Islet of Langerhans (tissue), 1 donor: ENCODE data around the gene NKAIN2.

ENCODE experiments used
- FAIRE-seq: peaks from one replicate; lab custom pipeline; 2011; peaks lifted over from hg19 to GRCh38; lab: Jason Lieb, UNC

The NKAIN2 gene

GRCh38 chr6:124854338-124854922 is 1050.8 kb downstream of the NKAIN2 start:
- peak; percentile 97 for FAIRE-seq

DNA sequence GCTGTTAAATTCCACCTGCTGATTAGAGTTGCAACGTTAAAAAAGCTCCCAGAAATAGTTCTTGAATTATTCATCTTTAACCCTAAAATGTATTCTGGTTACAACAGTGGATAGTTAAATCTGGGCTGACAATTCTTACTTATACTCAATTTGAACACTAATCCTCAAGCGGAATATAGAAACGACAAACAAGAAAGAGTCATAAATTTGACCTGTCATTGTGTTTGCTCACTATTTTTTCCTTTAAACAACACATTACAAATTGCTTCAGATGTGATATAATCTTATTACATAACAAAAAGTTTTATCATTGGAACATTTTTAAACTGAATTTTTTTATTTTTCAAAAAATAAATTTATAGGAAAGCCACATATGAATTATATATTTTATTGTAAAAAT is 1054.1 kb downstream of the NKAIN2 start:
- no peak for FAIRE-seq

GRCh38 chr6:124858564-124858963 is 1054.9 kb downstream of the NKAIN2 start:
- FAIRE-seq: no peak

- FAIRE-seq: no peak
Measured at GRCh38 chr6:124859366-124859765, 1055.7 kb downstream of the NKAIN2 start.

DNA sequence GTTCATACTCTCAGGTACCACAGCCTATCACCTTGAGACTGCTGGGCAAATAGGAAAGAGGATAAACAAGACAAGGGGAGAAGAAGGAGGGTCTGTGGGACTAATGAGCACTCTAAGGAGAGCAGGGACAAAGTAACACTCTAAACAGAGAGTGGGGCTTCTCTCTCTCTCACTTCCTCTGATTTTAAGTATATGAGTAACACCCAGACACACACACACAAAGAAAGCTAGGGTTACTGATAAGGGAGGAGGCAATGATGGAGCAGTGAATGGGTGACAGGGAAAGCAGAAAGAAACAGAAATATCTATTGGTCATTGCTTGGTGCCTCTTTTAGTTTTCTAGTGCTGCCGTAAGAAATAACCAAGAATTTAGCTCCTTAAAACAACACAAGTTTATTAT is 1062.4 kb downstream of the NKAIN2 start:
- FAIRE-seq: no peak

DNA sequence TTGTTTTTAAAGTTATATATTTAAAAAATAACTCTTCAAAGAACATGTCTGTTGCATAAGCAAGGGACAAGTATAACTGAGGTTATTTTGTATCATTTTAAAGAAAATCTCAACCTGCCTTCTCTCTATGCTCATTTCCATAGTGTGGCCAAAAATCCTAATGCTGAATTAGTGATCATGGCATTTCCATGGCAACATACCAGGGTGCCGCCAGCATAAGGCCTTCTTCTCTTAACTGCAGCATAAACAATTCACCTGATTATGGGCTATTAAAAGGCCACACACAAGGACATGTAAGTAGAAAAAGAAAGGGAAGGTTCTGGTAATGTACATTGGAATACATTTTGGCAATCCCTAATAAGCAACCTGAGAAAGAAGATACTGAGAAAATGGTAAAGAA is 1063.5 kb downstream of the NKAIN2 start:
- no peak for FAIRE-seq

DNA sequence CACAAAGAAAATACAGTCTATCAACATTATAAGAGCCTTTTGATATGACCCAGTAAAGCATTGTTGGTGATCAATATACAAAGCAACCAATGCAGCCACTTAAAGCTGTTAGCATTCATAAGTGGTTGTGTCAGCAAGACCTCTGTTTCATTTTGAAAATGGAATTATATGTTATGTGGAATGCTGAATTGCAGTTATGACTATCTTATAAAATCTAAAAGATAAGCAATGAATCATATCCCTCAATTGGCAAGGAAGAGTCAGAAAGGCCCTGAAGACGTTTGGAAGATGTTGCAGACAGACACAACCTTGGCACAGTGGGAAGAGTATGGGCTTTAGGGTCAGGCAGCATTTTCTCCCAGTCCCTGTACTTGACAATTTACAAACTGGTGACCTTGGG is 1064.8 kb downstream of the NKAIN2 start:
- no peak for FAIRE-seq

DNA sequence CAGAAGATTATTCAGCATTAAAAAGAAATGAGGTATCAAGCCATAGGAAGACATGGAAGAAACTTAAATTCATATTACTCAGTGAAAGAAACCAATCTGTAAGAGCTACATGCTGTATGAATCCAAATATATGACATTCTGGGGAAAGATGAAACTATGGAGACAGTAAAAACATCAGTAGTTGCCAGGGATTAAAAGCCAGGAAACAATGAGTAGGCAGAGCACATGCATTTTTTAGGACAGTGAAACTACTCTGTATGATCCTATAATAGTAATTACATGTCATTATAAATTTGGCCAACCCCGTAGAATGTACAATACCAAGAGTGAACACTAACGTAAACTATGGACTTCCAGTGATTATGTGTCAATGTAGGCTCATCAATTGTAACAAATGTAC is 1065.8 kb downstream of the NKAIN2 start:
- no peak for FAIRE-seq

DNA sequence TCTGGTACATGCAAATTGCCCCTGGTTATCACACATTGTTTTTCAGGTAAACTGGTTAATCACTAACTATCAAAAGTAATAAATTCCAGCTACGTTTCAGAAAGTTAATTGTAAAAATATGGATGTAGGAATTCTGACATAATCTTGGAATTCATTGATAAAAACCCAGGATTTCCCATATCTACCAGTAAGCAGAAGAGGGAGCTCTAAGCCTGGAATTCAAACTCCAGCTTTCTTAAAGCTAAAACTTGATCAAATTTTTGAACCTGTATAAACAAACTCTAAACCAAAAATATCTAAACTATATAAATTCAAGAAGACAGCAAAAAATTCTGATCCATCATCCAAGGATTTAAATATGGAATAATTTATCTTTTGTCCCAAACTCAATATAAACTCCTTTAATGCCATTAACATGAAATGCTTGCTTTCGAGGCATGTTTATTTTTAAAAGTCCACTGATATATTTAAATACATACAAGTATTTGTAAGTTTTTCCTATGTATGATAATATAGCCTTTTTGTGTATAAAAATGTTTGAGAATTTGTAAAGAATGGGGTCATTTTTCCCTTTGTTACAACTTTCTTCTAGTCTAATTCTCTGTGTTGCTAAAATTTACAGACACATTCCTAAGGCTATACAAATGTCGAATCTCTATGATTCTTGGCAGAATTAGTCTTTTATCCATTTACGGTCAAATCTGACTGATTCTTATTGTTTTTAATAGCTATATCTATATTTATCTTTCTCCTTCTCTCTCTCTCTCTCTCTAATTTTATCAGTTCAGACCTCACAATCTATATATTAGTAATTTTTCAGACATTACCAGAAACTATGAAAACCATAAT is 1067.2 kb downstream of the NKAIN2 start:
- FAIRE-seq: peak; percentile 99

DNA sequence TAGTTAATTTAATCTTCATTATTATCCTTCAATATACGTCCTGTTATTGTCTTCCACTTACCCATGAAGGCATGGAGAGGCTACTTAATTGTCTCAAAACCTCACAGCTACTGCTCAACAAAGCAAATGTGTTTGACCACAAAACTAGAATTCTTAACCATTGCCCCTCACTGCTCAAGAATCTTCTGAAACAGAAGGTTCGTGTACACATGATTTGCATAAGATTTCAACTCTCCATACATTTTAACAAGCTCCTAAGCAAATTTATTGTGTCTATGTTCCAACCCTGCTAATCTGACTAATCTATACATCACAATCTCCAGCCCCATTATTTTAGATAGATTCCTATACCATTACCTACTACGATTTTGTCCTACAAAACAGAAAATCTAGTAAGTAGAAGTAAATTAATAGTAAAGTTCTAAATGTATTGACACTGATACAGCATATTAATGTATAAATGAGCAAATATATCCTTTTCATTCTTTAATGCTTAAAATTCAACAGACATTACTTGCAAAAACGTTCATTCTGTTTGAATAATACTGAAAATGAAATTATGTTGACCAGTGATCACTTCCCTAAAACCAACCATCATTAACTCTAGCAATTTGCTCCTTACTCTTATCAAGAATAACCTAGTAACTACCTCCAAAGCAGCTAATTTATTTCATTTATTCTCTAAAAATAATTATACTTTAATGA is 1068.8 kb downstream of the NKAIN2 start:
- no peak for FAIRE-seq

GRCh38 chr6:124873066-124873410 is 1069.4 kb downstream of the NKAIN2 start:
- no peak for FAIRE-seq
